ENCODE measurements around the gene LRRC23. TPM values are rescaled to one million over a fixed set of nuclear protein-coding genes. Genes with fewer than 3 reads are reported as not detected.

The LRRC23 gene
- polyA plus RNA-seq (2013, experiment 1 of 2): 6.1 TPM
- 6.3 TPM for polyA plus RNA-seq (2013, experiment 2 of 2)

GRCh38 chr12:6904280-6905276, at the start of gene LRRC23:
Gene LRRC23 (plus strand): TSS chr12:6904822. CDS start chr12:6905634, 812 bp downstream.
- 7% methylated on average over 29 of the region's 34 CpGs for WGBS
- Histone ChIP-seq H3K4me1 (ENCODE audit: control insufficient read depth, insufficient read depth, low read depth, low read length) (peaks cover 7% of the 10 kb centered on the region), H3K14ac (ENCODE audit: low read length in 2 of 2) (peak within 1 kb of the TSS in 1 of 2 experiments; percentile 94)

GRCh38 chr12:6855322-6855721, 49.3 kb upstream of the LRRC23 start:
- Histone ChIP-seq H2AFZ (ENCODE audit: low read depth, low read length) (no peak overlapping the region), H3K4me2 (ENCODE audit: low read length, poor library complexity, severe bottlenecking) (no peak overlapping the region), H3K4ac (ENCODE audit: low read depth in 1 of 2, low read length in 2 of 2) (no peak overlapping the region), H3K23ac (ENCODE audit: low read length in 2 of 2) (no peak overlapping the region), H2BK15ac (ENCODE audit: low read depth, poor library complexity, severe bottlenecking) (no peak overlapping the region), H2BK120ac (ENCODE audit: low read depth, low read length) (no peak overlapping the region), H2BK12ac (ENCODE audit: low read length in 2 of 2) (no peak overlapping the region), H3K79me1 (replicated peaks; ENCODE audit: low read length, poor library complexity, severe bottlenecking) (peaks cover 37% of the 10 kb centered on the region), H3K4me3 (ENCODE audit: insufficient read depth in 1 of 2, low read depth in 1 of 2, low read length in 2 of 2) (no peak overlapping the region), H3K9ac (ENCODE audit: low read length) (peak overlapping the region; percentile 94), H3K18ac (ENCODE audit: low read depth in 1 of 2, low read length in 2 of 2) (no peak overlapping the region), H3K36me3 (ENCODE audit: control insufficient read depth in 1 of 2, insufficient read depth in 2 of 2, low read depth in 1 of 2, low read length in 2 of 2) (peaks cover 55 to 57% of the 10 kb centered on the region in 2 experiments), H4K91ac (ENCODE audit: low read length) (no peak overlapping the region), H3K4me1 (ENCODE audit: control insufficient read depth, insufficient read depth, low read depth, low read length) (peaks cover 13% of the 10 kb centered on the region), H2AK5ac (ENCODE audit: low read length, severe bottlenecking) (no peak overlapping the region), H4K8ac (ENCODE audit: low read length) (no peak overlapping the region), H3K27me3 (ENCODE audit: control insufficient read depth in 1 of 2, insufficient read depth in 1 of 2, low read length in 2 of 2) (no peaks in the 10 kb centered on the region), H3K14ac (ENCODE audit: low read length in 2 of 2) (no peak overlapping the region), H2BK5ac (ENCODE audit: low read depth, low read length, poor library complexity, severe bottlenecking) (no peak overlapping the region), H3K9me3 (ENCODE audit: control insufficient read depth, low read length) (no peaks in the 10 kb centered on the region), H3K27ac (ENCODE audit: low read length, poor library complexity, severe bottlenecking) (no peak overlapping the region)
- 95% methylated on average over 14 of the region's 14 CpGs for WGBS
- DNase-seq: no peak

More at GRCh38 chr12:6904280-6905276, at the start of gene LRRC23:
- peak within 1 kb of the TSS; percentile 9 for H2AK5ac ChIP-seq (ENCODE audit: low read length, severe bottlenecking)
- H2BK15ac ChIP-seq (ENCODE audit: low read depth, poor library complexity, severe bottlenecking): no peak within 1 kb of the TSS
- H2BK12ac ChIP-seq (ENCODE audit: low read length in 2 of 2): peak within 1 kb of the TSS in 1 of 2 experiments; percentile 67
- peak within 1 kb of the TSS; percentile 37 to 94 for H3K18ac ChIP-seq (ENCODE audit: low read depth in 1 of 2, low read length in 2 of 2)
- H3K9me3 ChIP-seq (ENCODE audit: control insufficient read depth, low read length): no peaks in the 10 kb centered on the region
- H4K91ac ChIP-seq (ENCODE audit: low read length): no peak within 1 kb of the TSS
- H4K8ac ChIP-seq (ENCODE audit: low read length): peak within 1 kb of the TSS; percentile 75
- no peaks in the 10 kb centered on the region for H3K79me1 ChIP-seq (replicated peaks; ENCODE audit: low read length, poor library complexity, severe bottlenecking)
- no peak within 1 kb of the TSS for H2BK5ac ChIP-seq (ENCODE audit: low read depth, low read length, poor library complexity, severe bottlenecking)
- peak within 1 kb of the TSS in 1 of 2 experiments; percentile 5 for H3K4ac ChIP-seq (ENCODE audit: low read depth in 1 of 2, low read length in 2 of 2)
- H2BK120ac ChIP-seq (ENCODE audit: low read depth, low read length): no peak within 1 kb of the TSS
- no peaks in the 10 kb centered on the region for H3K27me3 ChIP-seq (ENCODE audit: control insufficient read depth in 1 of 2, insufficient read depth in 1 of 2, low read length in 2 of 2)
- H3K9ac ChIP-seq (ENCODE audit: low read length): peak within 1 kb of the TSS; percentile 93
- peak within 1 kb of the TSS; percentile 21 for H3K27ac ChIP-seq (ENCODE audit: low read length, poor library complexity, severe bottlenecking)
- peak; percentile 97 for DNase-seq
- peak within 1 kb of the TSS in 1 of 2 experiments; percentile 9 for H3K23ac ChIP-seq (ENCODE audit: low read length in 2 of 2)
- peak within 1 kb of the TSS; percentile 79 to 91 for H3K4me3 ChIP-seq (ENCODE audit: insufficient read depth in 1 of 2, low read depth in 1 of 2, low read length in 2 of 2)
- H3K36me3 ChIP-seq (ENCODE audit: control insufficient read depth in 1 of 2, insufficient read depth in 2 of 2, low read depth in 1 of 2, low read length in 2 of 2): peaks cover 3 to 19% of the 10 kb centered on the region in 2 experiments
- H3K4me2 ChIP-seq (ENCODE audit: low read length, poor library complexity, severe bottlenecking): peak within 1 kb of the TSS; percentile 54
- H2AFZ ChIP-seq (ENCODE audit: low read depth, low read length): peak within 1 kb of the TSS; percentile 95

DNA sequence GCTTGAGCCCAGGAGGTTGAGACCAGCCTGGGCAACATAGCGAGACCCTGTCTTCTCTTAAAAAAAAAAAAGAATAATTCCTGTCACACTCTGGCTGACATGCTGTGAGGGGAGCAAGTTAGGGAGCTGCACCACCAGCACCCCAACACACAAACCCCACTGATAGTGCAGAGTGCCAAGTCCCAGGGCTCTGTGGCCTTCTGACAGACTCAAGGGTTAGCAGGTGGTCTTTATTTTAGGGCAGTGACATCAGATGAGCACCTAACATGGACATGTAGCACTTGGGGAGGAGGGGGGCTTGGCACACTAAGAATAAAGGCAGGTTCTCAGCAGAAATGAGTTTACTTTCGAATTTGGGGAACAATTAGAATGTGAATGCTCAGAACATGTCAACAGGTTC, 45.8 kb upstream of the LRRC23 start:
- H3K79me1 ChIP-seq (replicated peaks; ENCODE audit: low read length, poor library complexity, severe bottlenecking): peaks cover 41% of the 10 kb centered on the region
- no peaks in the 10 kb centered on the region for H3K9me3 ChIP-seq (ENCODE audit: control insufficient read depth, low read length)
- H3K4me2 ChIP-seq (ENCODE audit: low read length, poor library complexity, severe bottlenecking): no peak overlapping the region
- no peak overlapping the region for H2BK120ac ChIP-seq (ENCODE audit: low read depth, low read length)
- no peak overlapping the region for H4K91ac ChIP-seq (ENCODE audit: low read length)
- no peak overlapping the region for H2AK5ac ChIP-seq (ENCODE audit: low read length, severe bottlenecking)
- DNase-seq: no peak
- peaks cover 4% of the 10 kb centered on the region for H3K4me1 ChIP-seq (ENCODE audit: control insufficient read depth, insufficient read depth, low read depth, low read length)
- H2BK12ac ChIP-seq (ENCODE audit: low read length in 2 of 2): no peak overlapping the region
- no peak overlapping the region for H4K8ac ChIP-seq (ENCODE audit: low read length)
- no peak overlapping the region for H3K14ac ChIP-seq (ENCODE audit: low read length in 2 of 2)
- H2BK15ac ChIP-seq (ENCODE audit: low read depth, poor library complexity, severe bottlenecking): no peak overlapping the region
- H3K4ac ChIP-seq (ENCODE audit: low read depth in 1 of 2, low read length in 2 of 2): no peak overlapping the region
- no peak overlapping the region for H3K9ac ChIP-seq (ENCODE audit: low read length)
- peaks cover 88 to 89% of the 10 kb centered on the region in 2 experiments for H3K36me3 ChIP-seq (ENCODE audit: control insufficient read depth in 1 of 2, insufficient read depth in 2 of 2, low read depth in 1 of 2, low read length in 2 of 2)
- H3K27ac ChIP-seq (ENCODE audit: low read length, poor library complexity, severe bottlenecking): no peak overlapping the region
- no peak overlapping the region for H3K18ac ChIP-seq (ENCODE audit: low read depth in 1 of 2, low read length in 2 of 2)
- H2BK5ac ChIP-seq (ENCODE audit: low read depth, low read length, poor library complexity, severe bottlenecking): no peak overlapping the region
- H3K23ac ChIP-seq (ENCODE audit: low read length in 2 of 2): no peak overlapping the region
- H3K4me3 ChIP-seq (ENCODE audit: insufficient read depth in 1 of 2, low read depth in 1 of 2, low read length in 2 of 2): no peak overlapping the region
- WGBS: 96% methylated on average over 2 of the region's 2 CpGs
- no peak overlapping the region for H2AFZ ChIP-seq (ENCODE audit: low read depth, low read length)
- H3K27me3 ChIP-seq (ENCODE audit: control insufficient read depth in 1 of 2, insufficient read depth in 1 of 2, low read length in 2 of 2): no peaks in the 10 kb centered on the region

DNA sequence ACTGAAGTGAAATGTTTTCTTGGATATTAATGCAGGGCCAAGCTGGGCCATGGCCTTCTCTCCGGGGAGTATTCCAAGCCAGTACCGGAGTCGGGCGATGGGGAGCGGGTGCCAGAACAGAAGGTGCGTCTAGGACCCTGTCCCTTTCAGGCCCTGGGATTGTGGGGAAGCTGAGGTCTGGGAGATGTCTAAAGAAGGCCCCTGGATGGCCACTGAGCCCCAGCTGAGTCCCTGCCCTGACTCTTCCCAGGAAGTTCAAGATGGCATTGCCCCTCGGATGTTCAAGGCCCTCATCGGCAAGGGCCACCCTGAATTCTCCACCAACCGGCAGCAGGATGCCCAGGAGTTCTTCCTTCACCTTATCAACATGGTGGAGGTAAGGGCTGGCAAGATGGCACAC, 44.5 kb upstream of the LRRC23 start:
- Histone ChIP-seq H3K27ac (ENCODE audit: low read length, poor library complexity, severe bottlenecking) (no peak overlapping the region), H3K4me2 (ENCODE audit: low read length, poor library complexity, severe bottlenecking) (no peak overlapping the region), H4K91ac (ENCODE audit: low read length) (no peak overlapping the region), H3K36me3 (ENCODE audit: control insufficient read depth in 1 of 2, insufficient read depth in 2 of 2, low read depth in 1 of 2, low read length in 2 of 2) (peaks cover 95 to 98% of the 10 kb centered on the region in 2 experiments), H3K4me3 (ENCODE audit: insufficient read depth in 1 of 2, low read depth in 1 of 2, low read length in 2 of 2) (no peak overlapping the region), H2AFZ (ENCODE audit: low read depth, low read length) (no peak overlapping the region), H2BK12ac (ENCODE audit: low read length in 2 of 2) (no peak overlapping the region), H2AK5ac (ENCODE audit: low read length, severe bottlenecking) (no peak overlapping the region), H3K9ac (ENCODE audit: low read length) (no peak overlapping the region), H3K27me3 (ENCODE audit: control insufficient read depth in 1 of 2, insufficient read depth in 1 of 2, low read length in 2 of 2) (no peaks in the 10 kb centered on the region), H2BK120ac (ENCODE audit: low read depth, low read length) (no peak overlapping the region), H3K23ac (ENCODE audit: low read length in 2 of 2) (no peak overlapping the region), H4K8ac (ENCODE audit: low read length) (no peak overlapping the region), H3K4me1 (ENCODE audit: control insufficient read depth, insufficient read depth, low read depth, low read length) (no peaks in the 10 kb centered on the region), H3K9me3 (ENCODE audit: control insufficient read depth, low read length) (no peaks in the 10 kb centered on the region), H3K4ac (ENCODE audit: low read depth in 1 of 2, low read length in 2 of 2) (no peak overlapping the region), H3K79me1 (replicated peaks; ENCODE audit: low read length, poor library complexity, severe bottlenecking) (peaks cover 39% of the 10 kb centered on the region), H3K18ac (ENCODE audit: low read depth in 1 of 2, low read length in 2 of 2) (no peak overlapping the region), H2BK15ac (ENCODE audit: low read depth, poor library complexity, severe bottlenecking) (no peak overlapping the region), H2BK5ac (ENCODE audit: low read depth, low read length, poor library complexity, severe bottlenecking) (no peak overlapping the region), H3K14ac (ENCODE audit: low read length in 2 of 2) (no peak overlapping the region)
- 91% methylated on average over 9 of the region's 9 CpGs for WGBS
- no peak for DNase-seq
